ENCODE results near the gene DCST1. TPM values are rescaled to one million over a fixed set of nuclear protein-coding genes. Genes with fewer than 3 reads are reported as not detected.

DCST1 gene
- total and polyA plus RNA-seq, 2 of the 13 experiments (the other 11 are each of a cell fraction or from before 2014, with no cell fraction given): 0.04 TPM; not detected in 1

DNA sequence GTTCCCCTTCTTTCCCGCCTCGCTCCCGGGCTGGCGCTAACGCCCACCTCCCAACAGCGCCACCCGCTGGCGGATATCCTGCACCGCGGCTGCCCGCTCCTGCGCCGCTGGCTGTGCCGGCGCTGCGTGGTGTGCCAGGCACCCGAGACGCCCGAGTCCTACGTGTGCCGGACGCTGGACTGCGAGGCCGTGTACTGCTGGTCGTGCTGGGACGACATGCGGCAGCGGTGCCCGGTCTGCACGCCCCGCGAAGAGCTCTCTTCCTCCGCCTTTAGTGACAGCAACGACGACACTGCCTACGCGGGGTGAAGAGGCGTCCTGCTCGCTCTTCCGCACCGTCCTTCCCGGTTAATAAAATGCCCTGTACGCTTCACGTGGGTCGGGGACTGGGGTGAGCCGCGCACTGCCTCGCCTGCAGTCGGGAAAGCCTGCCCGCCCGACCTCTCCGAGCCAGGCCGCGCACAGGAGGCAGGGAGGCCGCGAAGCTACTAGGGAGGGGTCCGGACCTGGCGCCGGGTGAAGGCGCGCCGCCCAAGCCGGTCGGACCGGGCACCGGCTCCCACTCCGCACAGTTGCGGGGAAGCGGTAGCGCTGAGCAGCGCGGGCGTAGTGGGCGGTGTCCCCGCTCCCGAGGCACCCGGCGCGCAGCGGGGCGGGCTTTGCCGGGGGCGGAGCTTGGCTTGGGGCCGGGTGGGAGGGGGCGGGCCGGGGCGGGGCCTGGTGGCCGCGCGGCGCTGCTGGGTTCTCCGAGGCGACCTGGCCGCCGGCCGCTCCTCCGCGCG is 17.1 kb downstream of the DCST1 start, which contains the start of gene ADAM15 (continued):
- TF ChIP-seq ZNF431 (CRISPR knock-in tag; IDR thresholded peaks at IDR 0.05; ENCODE audit: borderline replicate concordance, low read depth) (peak; percentile 30; the same call in 1 of the 2 replicates), STAT5B (CRISPR knock-in tag; IDR thresholded peaks at IDR 0.05) (0 out of 2 replicates have a peak, but pooled peaks have one; percentile 70), ZNF383 (CRISPR knock-in tag; IDR thresholded peaks at IDR 0.05; ENCODE audit: borderline replicate concordance) (0 out of 2 replicates have a peak, but pooled peaks have one; percentile 53), ZNF567 (CRISPR knock-in tag; IDR thresholded peaks at IDR 0.05; ENCODE audit: borderline replicate concordance) (peak; percentile 97; the same call in 1 of the 2 replicates), FOXA3 (CRISPR knock-in tag; IDR thresholded peaks at IDR 0.05) (peak; percentile 52), TEAD3 (CRISPR knock-in tag; optimal IDR thresholded peaks at IDR 0.05; ENCODE audit: borderline replicate concordance) (peak; percentile 33), KAT7 (CRISPR knock-in tag; IDR thresholded peaks at IDR 0.05; ENCODE audit: borderline replicate concordance) (peak; percentile 78; the same call in 1 of the 2 replicates), ZNF777 (CRISPR knock-in tag; IDR thresholded peaks at IDR 0.05) (peak; percentile 74), U2AF1 (optimal IDR thresholded peaks at IDR 0.05; ENCODE audit: low read depth, low read length) (no peak), MIER3 (CRISPR knock-in tag; IDR thresholded peaks at IDR 0.05; ENCODE audit: borderline replicate concordance) (no peak), MTF2 (CRISPR knock-in tag; IDR thresholded peaks at IDR 0.05; ENCODE audit: borderline replicate concordance) (peak; percentile 87; the same call in 1 of the 2 replicates), CHD2 (IDR thresholded peaks at IDR 0.05; ENCODE audit: low read depth, low read length) (no peak)
- TF ChIP-seq, protein P1, sequence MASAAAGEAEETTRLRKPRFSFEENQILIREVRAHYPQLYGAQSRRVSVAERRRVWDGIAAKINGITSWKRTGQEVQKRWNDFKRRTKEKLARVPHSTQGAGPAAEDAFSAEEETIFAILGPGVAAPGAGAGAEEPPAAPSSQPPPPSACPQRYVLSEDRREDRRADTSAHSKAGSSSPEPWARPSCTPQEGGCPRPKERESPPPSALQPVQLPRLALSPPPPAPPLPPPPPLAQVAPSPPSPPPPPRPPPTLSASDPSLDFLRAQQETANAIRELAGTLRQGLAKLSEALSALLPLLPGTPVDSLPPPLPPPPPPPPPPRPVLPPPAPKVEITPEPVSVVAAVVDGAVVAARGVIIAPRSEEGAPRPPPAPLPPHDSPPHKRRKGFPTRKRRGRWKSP (CRISPR knock-in tag; IDR thresholded peaks at IDR 0.05): peak; percentile 100
- TF ChIP-seq, protein P2, sequence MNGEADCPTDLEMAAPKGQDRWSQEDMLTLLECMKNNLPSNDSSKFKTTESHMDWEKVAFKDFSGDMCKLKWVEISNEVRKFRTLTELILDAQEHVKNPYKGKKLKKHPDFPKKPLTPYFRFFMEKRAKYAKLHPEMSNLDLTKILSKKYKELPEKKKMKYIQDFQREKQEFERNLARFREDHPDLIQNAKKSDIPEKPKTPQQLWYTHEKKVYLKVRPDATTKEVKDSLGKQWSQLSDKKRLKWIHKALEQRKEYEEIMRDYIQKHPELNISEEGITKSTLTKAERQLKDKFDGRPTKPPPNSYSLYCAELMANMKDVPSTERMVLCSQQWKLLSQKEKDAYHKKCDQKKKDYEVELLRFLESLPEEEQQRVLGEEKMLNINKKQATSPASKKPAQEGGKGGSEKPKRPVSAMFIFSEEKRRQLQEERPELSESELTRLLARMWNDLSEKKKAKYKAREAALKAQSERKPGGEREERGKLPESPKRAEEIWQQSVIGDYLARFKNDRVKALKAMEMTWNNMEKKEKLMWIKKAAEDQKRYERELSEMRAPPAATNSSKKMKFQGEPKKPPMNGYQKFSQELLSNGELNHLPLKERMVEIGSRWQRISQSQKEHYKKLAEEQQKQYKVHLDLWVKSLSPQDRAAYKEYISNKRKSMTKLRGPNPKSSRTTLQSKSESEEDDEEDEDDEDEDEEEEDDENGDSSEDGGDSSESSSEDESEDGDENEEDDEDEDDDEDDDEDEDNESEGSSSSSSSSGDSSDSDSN (CRISPR knock-in tag; IDR thresholded peaks at IDR 0.05): peak; percentile 88; the same call in 1 of the 2 replicates
- TF ChIP-seq, protein P3, sequence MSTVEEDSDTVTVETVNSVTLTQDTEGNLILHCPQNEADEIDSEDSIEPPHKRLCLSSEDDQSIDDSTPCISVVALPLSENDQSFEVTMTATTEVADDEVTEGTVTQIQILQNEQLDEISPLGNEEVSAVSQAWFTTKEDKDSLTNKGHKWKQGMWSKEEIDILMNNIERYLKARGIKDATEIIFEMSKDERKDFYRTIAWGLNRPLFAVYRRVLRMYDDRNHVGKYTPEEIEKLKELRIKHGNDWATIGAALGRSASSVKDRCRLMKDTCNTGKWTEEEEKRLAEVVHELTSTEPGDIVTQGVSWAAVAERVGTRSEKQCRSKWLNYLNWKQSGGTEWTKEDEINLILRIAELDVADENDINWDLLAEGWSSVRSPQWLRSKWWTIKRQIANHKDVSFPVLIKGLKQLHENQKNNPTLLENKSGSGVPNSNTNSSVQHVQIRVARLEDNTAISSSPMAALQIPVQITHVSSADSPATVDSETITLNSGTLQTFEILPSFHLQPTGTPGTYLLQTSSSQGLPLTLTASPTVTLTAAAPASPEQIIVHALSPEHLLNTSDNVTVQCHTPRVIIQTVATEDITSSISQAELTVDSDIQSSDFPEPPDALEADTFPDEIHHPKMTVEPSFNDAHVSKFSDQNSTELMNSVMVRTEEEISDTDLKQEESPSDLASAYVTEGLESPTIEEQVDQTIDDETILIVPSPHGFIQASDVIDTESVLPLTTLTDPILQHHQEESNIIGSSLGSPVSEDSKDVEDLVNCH (CRISPR knock-in tag; IDR thresholded peaks at IDR 0.05): 0 out of 2 replicates have a peak, but pooled peaks have one; percentile 79
- TF ChIP-seq, protein P4, sequence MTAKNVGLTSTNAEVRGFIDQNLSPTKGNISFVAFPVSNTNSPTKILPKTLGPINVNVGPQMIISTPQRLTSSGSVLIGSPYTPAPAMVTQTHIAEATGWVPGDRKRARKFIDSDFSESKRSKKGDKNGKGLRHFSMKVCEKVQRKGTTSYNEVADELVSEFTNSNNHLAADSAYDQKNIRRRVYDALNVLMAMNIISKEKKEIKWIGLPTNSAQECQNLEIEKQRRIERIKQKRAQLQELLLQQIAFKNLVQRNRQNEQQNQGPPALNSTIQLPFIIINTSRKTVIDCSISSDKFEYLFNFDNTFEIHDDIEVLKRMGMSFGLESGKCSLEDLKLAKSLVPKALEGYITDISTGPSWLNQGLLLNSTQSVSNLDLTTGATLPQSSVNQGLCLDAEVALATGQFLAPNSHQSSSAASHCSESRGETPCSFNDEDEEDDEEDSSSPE (CRISPR knock-in tag; IDR thresholded peaks at IDR 0.05): peak; percentile 97
- TF ChIP-seq, protein P5, sequence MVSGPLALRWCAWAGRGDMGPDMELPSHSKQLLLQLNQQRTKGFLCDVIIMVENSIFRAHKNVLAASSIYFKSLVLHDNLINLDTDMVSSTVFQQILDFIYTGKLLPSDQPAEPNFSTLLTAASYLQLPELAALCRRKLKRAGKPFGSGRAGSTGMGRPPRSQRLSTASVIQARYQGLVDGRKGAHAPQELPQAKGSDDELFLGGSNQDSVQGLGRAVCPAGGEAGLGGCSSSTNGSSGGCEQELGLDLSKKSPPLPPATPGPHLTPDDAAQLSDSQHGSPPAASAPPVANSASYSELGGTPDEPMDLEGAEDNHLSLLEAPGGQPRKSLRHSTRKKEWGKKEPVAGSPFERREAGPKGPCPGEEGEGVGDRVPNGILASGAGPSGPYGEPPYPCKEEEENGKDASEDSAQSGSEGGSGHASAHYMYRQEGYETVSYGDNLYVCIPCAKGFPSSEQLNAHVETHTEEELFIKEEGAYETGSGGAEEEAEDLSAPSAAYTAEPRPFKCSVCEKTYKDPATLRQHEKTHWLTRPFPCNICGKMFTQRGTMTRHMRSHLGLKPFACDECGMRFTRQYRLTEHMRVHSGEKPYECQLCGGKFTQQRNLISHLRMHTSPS (CRISPR knock-in tag; IDR thresholded peaks at IDR 0.05; ENCODE audit: low read depth): peak; percentile 91
